ENCODE measurements around the gene MAP2K3.

DNA sequence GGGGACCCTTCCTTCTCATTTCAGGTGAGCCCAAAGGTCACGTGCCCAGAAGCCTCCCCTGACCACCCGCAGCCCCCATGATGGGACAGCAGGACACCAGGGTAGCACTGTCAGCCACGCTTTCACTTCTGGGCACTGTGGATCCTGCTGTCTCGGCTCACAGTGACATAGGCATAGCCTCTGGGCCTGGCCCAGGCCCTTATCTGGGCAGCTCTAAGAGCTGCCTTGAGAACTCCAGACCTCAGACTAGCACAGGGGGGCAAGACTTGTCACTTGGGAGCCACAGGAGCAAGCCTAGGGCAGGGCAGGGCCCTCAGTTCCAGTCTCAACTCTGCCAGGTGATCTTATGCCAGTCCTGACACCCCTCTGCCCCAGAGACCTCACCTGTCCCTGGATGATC, 36.0 kb upstream of the MAP2K3 start:
- TF ChIP-seq MXI1 (IDR thresholded peaks at IDR 0.05; ENCODE audit: borderline replicate concordance, low read depth, low read length) (no peak), MAZ (IDR thresholded peaks at IDR 0.05; ENCODE audit: borderline replicate concordance, low read depth, low read length) (no peak), POLR2A (IDR thresholded peaks at IDR 0.05; ENCODE audit: low read depth, low read length) (no peak), CEBPB (IDR thresholded peaks at IDR 0.05; ENCODE audit: low read depth, low read length) (no peak)
- TF ChIP-seq, protein P1, sequence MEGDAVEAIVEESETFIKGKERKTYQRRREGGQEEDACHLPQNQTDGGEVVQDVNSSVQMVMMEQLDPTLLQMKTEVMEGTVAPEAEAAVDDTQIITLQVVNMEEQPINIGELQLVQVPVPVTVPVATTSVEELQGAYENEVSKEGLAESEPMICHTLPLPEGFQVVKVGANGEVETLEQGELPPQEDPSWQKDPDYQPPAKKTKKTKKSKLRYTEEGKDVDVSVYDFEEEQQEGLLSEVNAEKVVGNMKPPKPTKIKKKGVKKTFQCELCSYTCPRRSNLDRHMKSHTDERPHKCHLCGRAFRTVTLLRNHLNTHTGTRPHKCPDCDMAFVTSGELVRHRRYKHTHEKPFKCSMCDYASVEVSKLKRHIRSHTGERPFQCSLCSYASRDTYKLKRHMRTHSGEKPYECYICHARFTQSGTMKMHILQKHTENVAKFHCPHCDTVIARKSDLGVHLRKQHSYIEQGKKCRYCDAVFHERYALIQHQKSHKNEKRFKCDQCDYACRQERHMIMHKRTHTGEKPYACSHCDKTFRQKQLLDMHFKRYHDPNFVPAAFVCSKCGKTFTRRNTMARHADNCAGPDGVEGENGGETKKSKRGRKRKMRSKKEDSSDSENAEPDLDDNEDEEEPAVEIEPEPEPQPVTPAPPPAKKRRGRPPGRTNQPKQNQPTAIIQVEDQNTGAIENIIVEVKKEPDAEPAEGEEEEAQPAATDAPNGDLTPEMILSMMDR (conservative IDR thresholded peaks at IDR 0.05; ENCODE audit: low read depth, low read length) = no peak
